A673 (cell line): ENCODE measurements around the gene DEXI.

ENCODE experiments used
- EZH2 ChIP-seq: fragments of 200-600 bp; sonication (generic); IDR thresholded peaks from 2 replicates; pipeline ENCODE4 v1.6.1; 2017; ENCODE audit warnings: borderline replicate concordance, low read depth, mild to moderate bottlenecking, mixed read lengths, antibody characterized with exemption, low read length; ENCODE audit not compliant: poor library complexity, severe bottlenecking
- TF ChIP-seq, protein P1 (sequence below): fragments of 300-800, 200-600 bp; sonication (generic); conservative IDR thresholded peaks from 2 replicates; pipeline ENCODE4 v1.5.1; 2017; ENCODE audit warnings: low read depth, mild to moderate bottlenecking, antibody characterized with exemption, low read length, moderate library complexity, mixed read lengths

DNA sequence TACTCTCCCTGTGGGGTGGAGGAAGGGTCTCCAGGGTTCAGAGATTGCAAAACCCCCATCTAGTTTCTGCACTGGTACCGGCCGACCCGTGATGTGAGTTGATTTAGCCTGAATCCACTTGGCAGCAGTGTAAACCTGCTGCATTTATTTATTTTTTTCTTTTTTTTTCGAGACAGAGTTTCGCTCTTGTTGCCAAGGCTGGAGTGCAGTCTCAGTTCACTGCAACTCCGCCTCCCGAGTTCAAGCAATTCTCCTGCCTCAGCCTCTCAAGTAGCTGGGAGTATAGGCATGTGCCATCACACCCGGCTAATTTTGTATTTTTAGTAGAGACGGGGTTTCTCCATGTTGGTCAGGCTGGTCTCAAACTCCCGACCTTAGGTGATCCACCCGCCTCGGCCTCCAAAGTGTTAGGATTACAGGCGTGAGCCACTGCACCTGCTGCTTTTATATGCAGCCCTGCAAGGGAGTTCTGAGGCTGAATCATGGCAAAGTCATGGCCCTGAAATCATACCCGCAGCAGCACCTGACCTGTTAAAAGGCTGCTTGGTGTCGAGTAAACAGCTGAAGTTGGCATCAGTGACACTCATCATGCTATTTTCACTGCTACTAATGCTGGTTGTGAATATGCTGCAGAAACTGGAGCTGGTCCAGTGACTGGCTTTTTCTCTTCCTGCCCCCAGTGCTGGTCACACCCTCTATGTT lies 21.4 kb downstream of the DEXI start:
- TF ChIP-seq, protein P1, sequence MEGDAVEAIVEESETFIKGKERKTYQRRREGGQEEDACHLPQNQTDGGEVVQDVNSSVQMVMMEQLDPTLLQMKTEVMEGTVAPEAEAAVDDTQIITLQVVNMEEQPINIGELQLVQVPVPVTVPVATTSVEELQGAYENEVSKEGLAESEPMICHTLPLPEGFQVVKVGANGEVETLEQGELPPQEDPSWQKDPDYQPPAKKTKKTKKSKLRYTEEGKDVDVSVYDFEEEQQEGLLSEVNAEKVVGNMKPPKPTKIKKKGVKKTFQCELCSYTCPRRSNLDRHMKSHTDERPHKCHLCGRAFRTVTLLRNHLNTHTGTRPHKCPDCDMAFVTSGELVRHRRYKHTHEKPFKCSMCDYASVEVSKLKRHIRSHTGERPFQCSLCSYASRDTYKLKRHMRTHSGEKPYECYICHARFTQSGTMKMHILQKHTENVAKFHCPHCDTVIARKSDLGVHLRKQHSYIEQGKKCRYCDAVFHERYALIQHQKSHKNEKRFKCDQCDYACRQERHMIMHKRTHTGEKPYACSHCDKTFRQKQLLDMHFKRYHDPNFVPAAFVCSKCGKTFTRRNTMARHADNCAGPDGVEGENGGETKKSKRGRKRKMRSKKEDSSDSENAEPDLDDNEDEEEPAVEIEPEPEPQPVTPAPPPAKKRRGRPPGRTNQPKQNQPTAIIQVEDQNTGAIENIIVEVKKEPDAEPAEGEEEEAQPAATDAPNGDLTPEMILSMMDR: no peak
- TF ChIP-seq EZH2: no peak
